Measurements from ENCODE around the gene NDST1. TPM values are rescaled to one million over a fixed set of nuclear protein-coding genes. Genes with fewer than 3 reads are reported as not detected.

Gene NDST1
- total and polyA plus RNA-seq, 2 donors (not counting 3 experiments of a cell fraction or from before 2014, with no cell fraction given): 38.6 to 102 TPM

- dilution Hi-C loops (cut with MboI; ENCODE audit: extremely low pct_ligation_motif_present, low sequenced_read_pairs) (no loop called here), intact Hi-C loops (cut with micrococcal nuclease) (loop anchor here (1.0 to 2.0 kb wide), 8 partner anchors 30 to 287 kb away; partner anchors contain the start of gene SMIM3)
- no peak overlapping the region for H2AFZ ChIP-seq (ENCODE audit: low read depth, low read length)
- ChIA-PET CTCF (interaction anchor here (0.7 to 7.6 kb wide), 36 partner anchors 9 to 286 kb away, joined by 3 to 123 read pairs (median 4); partner anchors contain the start of genes IRGM, MYOZ3, RBM22 and SMIM3), POLR2A (no interaction called here)
- H3K79me2 ChIP-seq (ENCODE audit: control insufficient read depth, insufficient read depth, low read length): no peaks in the 10 kb centered on the region
- TF ChIP-seq, protein P1, sequence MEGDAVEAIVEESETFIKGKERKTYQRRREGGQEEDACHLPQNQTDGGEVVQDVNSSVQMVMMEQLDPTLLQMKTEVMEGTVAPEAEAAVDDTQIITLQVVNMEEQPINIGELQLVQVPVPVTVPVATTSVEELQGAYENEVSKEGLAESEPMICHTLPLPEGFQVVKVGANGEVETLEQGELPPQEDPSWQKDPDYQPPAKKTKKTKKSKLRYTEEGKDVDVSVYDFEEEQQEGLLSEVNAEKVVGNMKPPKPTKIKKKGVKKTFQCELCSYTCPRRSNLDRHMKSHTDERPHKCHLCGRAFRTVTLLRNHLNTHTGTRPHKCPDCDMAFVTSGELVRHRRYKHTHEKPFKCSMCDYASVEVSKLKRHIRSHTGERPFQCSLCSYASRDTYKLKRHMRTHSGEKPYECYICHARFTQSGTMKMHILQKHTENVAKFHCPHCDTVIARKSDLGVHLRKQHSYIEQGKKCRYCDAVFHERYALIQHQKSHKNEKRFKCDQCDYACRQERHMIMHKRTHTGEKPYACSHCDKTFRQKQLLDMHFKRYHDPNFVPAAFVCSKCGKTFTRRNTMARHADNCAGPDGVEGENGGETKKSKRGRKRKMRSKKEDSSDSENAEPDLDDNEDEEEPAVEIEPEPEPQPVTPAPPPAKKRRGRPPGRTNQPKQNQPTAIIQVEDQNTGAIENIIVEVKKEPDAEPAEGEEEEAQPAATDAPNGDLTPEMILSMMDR (IDR thresholded peaks at IDR 0.05; ENCODE audit: extremely low read depth in 1 of 2, insufficient read depth in 1 of 2, low read depth in 1 of 2, low read length in 2 of 2): peak; percentile 70 to 79
- no peak for TF ChIP-seq EZH2 (IDR thresholded peaks at IDR 0.05; ENCODE audit: borderline replicate concordance, low read depth, low read length, severe bottlenecking)
- TF ChIP-seq POLR2A (IDR thresholded peaks at IDR 0.05; ENCODE audit: low read depth, low read length): peak; percentile 26
- H3K27ac ChIP-seq (ENCODE audit: insufficient read depth, low read depth, low read length): no peak overlapping the region
- DNase-seq (ENCODE audit: low read depth, low spot score) (peak; percentile 79), FAIRE-seq (peak; percentile 97)
- no peaks in the 10 kb centered on the region for H4K20me1 ChIP-seq (replicated peaks; ENCODE audit: control insufficient read depth, extremely low read depth, insufficient read depth, low read length)
- peaks cover 0 to 6% of the 10 kb centered on the region in 2 experiments for H3K36me3 ChIP-seq (ENCODE audit: control insufficient read depth in 2 of 2, extremely low read depth in 1 of 2, insufficient read depth in 2 of 2, low read length in 2 of 2)
- H3K9me1 ChIP-seq (replicated peaks; ENCODE audit: control insufficient read depth, extremely low read depth, insufficient read depth, low read length): no peaks in the 10 kb centered on the region
- no peaks in the 10 kb centered on the region for H3K9me3 ChIP-seq (replicated peaks; ENCODE audit: control insufficient read depth, insufficient read depth, low read length)
- H3K4me3 ChIP-seq (replicated peaks in 1 of 3; ENCODE audit: insufficient read depth in 1 of 3, low read depth in 1 of 3, low read length in 3 of 3): no peak overlapping the region
- no peak overlapping the region for H3K4me2 ChIP-seq (ENCODE audit: insufficient read depth, low read length)
- H3K4me1 ChIP-seq (ENCODE audit: control insufficient read depth, extremely low read depth, insufficient read depth, low read length): no peaks in the 10 kb centered on the region
- BruUV-seq (replicated peaks): no TSS peak
- no peak overlapping the region for H3K9ac ChIP-seq (replicated peaks; ENCODE audit: extremely low read depth, insufficient read depth, low read length)
- H3K27me3 ChIP-seq (ENCODE audit: control insufficient read depth in 2 of 2, insufficient read depth in 2 of 2, low read length in 2 of 2): no peaks in the 10 kb centered on the region
These were observed 52.7 kb downstream of the NDST1 start for GRCh38 chr5:150560401-150561191.

GRCh38 chr5:150561192-150561512 is 53.2 kb downstream of the NDST1 start:
- BruUV-seq (replicated peaks): no TSS peak
- Histone ChIP-seq H3K79me2 (ENCODE audit: control insufficient read depth, insufficient read depth, low read length) (no peaks in the 10 kb centered on the region), H3K4me3 (replicated peaks in 1 of 3; ENCODE audit: insufficient read depth in 1 of 3, low read depth in 1 of 3, low read length in 3 of 3) (no peak overlapping the region), H3K27ac (ENCODE audit: insufficient read depth, low read depth, low read length) (no peak overlapping the region), H4K20me1 (replicated peaks; ENCODE audit: control insufficient read depth, extremely low read depth, insufficient read depth, low read length) (no peaks in the 10 kb centered on the region), H3K9me3 (replicated peaks; ENCODE audit: control insufficient read depth, insufficient read depth, low read length) (no peaks in the 10 kb centered on the region), H3K9me1 (replicated peaks; ENCODE audit: control insufficient read depth, extremely low read depth, insufficient read depth, low read length) (no peaks in the 10 kb centered on the region), H2AFZ (ENCODE audit: low read depth, low read length) (no peak overlapping the region), H3K27me3 (ENCODE audit: control insufficient read depth in 2 of 2, insufficient read depth in 2 of 2, low read length in 2 of 2) (no peaks in the 10 kb centered on the region), H3K9ac (replicated peaks; ENCODE audit: extremely low read depth, insufficient read depth, low read length) (no peak overlapping the region), H3K36me3 (ENCODE audit: control insufficient read depth in 2 of 2, extremely low read depth in 1 of 2, insufficient read depth in 2 of 2, low read length in 2 of 2) (peaks cover 0 to under 1% of the 10 kb centered on the region in 2 experiments), H3K4me2 (ENCODE audit: insufficient read depth, low read length) (no peak overlapping the region), H3K4me1 (ENCODE audit: control insufficient read depth, extremely low read depth, insufficient read depth, low read length) (no peaks in the 10 kb centered on the region)
- ChIA-PET POLR2A (no interaction called here), CTCF (interaction anchor here (0.8 to 7.6 kb wide), 18 partner anchors 12 to 286 kb away, joined by 3 to 123 read pairs (median 6); partner anchors contain the start of genes IRGM, RBM22, SMIM3 and SYNPO)
- intact Hi-C loops (cut with micrococcal nuclease) (loop anchor here (1.0 to 2.0 kb wide), 8 partner anchors 30 to 286 kb away; partner anchors contain the start of gene SMIM3), dilution Hi-C loops (cut with MboI; ENCODE audit: extremely low pct_ligation_motif_present, low sequenced_read_pairs) (no loop called here)
- TF ChIP-seq FOS (IDR thresholded peaks at IDR 0.05; ENCODE audit: borderline replicate concordance, insufficient read depth, low read length) (no peak), JUN (IDR thresholded peaks at IDR 0.05; ENCODE audit: borderline replicate concordance, insufficient read depth, insufficient read length, low read depth) (no peak), EZH2 (IDR thresholded peaks at IDR 0.05; ENCODE audit: borderline replicate concordance, low read depth, low read length, severe bottlenecking) (no peak), POLR2AphosphoS5 (IDR thresholded peaks at IDR 0.05; ENCODE audit: insufficient read depth, low read depth, low read length) (no peak), MAX (IDR thresholded peaks at IDR 0.05; ENCODE audit: insufficient read depth, insufficient read length) (no peak), MYC (IDR thresholded peaks at IDR 0.05; ENCODE audit: low read depth, low read length) (no peak), GATA2 (IDR thresholded peaks at IDR 0.05; ENCODE audit: insufficient read depth, insufficient read length, low read depth, low read length) (no peak), POLR2A (IDR thresholded peaks at IDR 0.05; ENCODE audit: low read depth, low read length) (no peak)
- TF ChIP-seq, protein P1 (IDR thresholded peaks at IDR 0.05; ENCODE audit: extremely low read depth in 1 of 2, insufficient read depth in 1 of 2, low read depth in 1 of 2, low read length in 2 of 2): no peak
- FAIRE-seq (no peak), DNase-seq (ENCODE audit: low read depth, low spot score) (no peak)

Measured in endothelial cell of umbilical vein (primary cell).